ENCODE results near the gene WWP2.

Gene WWP2

DNA sequence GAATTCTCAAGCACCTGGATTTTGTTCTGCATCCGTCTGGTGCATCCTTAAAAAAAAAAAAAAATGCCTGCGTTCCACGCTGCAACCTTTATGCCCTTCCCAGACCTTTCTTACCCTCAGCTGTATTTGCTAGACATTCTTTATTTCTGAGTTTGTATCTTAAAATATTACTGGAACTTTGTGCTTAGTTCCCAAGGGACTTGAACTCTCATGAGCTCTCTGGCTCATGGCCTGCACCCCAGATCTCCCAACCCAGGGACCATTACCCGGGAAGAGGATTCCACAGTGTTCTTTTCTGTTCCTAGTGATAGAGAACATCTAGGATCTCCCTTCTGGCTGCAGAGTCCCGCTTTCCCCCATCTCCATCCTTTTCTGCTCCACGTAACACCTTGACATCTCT, 160.1 kb downstream of the WWP2 start:
- in situ Hi-C loops (cut with HindIII; ENCODE audit: low sequenced_read_pairs), result no loop called here

DNA sequence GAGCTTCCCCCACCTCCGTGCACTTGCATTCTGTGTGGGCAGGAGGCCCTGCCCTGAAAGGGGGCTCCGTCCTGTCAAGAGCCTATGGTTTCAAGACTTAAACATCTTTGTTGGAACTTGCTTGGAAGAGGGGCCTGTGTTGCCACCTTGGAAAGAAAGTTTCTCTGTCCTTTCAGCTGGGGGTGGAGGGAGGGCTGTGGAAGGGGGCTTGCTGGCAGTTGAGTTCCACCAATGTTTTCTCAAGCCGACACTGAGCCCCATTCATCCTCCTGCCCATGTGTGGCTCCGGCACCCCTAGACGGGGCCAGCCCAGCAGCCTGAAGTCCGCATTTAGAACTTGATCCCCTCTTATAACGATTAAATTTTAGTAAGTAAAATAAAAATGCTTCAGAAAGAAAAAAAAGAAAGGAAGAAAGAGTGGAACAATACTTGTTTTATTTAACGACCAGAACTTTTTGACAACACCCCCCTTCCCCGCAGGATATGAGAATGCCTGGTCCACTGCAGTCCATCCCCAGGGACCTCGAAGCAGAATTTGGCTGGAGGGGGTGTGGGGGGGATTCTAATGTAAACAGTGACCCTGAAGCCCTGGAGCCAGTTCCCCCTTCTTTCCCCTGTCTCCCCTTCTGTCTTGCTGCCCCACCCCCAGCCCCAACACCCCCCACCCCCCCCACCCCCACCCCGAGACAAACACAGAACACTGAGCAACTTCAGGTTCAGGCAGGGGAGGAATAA, 162.1 kb downstream of the WWP2 start:
- in situ Hi-C loops (cut with HindIII; ENCODE audit: low sequenced_read_pairs), result no loop called here

DNA sequence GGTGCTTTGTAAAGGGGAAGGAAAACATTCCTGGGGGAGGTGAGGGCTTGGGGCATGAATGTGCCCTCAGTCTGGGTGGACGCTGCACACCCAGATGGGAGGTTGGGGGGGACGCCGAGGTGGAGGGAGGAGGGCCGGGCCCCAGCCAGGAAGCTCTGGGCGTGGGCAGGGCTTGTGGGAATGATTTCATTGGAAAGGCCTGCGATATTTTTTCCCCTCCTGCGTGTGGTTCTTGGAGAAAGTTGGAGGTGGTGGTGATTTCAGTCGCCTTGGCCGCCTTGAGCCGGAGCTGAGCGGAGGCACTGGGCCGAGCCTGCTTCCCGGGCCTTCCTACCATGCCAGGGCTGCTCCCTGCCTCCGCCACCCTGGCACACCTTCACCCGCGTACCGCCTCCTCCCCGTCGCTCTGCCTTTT, 162.7 kb downstream of the WWP2 start:
- in situ Hi-C loops (cut with HindIII; ENCODE audit: low sequenced_read_pairs), result no loop called here

DNA sequence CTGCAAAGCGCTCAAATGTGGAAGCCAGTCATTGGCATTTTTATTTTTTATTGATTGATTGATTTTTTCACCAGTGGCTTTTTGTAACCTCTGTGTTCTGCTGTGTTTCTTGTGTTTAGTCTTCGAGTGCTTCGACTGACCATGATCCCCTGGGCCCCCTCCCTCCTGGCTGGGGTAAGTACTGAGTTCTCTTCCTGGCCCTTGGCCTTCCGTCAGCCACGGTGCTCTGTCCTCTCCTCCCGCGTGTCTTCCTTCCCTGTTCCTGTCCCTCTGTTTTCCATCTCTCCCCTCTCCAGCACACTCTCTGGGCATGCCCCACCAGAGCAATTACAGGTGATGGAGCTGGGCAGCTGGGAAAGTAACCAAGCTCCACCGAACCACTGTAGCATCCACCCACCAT, 163.2 kb downstream of the WWP2 start:
- in situ Hi-C loops (cut with HindIII; ENCODE audit: low sequenced_read_pairs), result no loop called here

- in situ Hi-C loops (cut with HindIII; ENCODE audit: low sequenced_read_pairs), result no loop called here
Observed at GRCh38 chr16:69926241-69926640, 164.1 kb downstream of the WWP2 start.

DNA sequence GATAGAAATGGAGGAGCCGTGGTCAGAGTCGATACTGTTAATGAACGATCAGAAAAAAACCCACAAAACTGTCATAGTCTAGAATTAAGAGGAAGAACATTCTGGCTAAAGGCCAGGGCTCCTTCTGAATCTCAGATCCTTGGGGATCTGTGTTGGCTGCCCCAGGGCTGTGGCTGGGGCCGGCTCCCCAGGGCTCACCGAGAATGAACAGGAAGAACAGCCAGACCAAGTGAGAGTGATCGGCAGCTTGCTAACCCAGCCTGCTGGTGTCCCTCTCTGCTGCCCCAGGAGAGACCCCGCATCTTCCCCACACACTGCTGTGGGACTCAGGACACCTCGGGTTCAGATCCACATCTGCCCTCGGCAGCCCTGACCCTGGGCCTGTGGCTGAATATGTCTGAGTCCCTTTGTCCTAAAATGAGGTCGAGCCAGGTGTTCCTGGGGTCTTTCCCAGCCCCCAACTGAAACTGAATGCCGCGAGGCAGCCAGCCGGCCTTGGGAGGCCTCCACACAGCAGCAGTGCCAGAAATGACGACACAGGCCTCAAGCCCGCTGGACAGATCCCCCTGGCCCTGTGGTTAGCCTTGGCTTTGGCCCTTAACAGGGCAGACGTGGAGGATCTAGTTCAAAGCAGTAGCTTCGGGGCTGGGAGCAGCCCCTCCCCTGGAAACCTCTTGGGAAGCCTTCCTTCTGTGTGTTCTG, 165.1 kb downstream of the WWP2 start:
- in situ Hi-C loops (cut with HindIII; ENCODE audit: low sequenced_read_pairs), result no loop called here

- in situ Hi-C loops (cut with HindIII; ENCODE audit: low sequenced_read_pairs), result no loop called here
Observed at GRCh38 chr16:69928856-69929400, 166.8 kb downstream of the WWP2 start.

DNA sequence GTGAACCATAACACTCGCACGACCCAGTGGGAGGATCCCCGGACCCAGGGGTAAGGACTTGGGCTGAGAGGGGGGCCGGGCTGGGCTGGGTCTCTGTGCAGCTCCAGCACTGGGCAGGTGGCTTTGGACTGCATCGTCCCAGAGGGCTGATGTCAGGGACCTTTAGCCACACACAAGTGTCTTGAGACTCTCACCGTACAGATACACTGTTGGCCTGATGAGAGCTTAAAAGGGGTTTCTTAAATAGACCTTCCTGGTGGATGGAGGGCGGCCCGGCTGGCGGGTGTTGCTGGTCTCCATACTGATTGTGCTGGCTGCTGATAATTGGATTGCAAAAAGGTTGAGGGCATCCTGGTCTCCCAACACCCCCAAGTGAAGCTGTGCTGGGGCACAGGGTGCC, 167.3 kb downstream of the WWP2 start:
- in situ Hi-C loops (cut with HindIII; ENCODE audit: low sequenced_read_pairs), result no loop called here

GRCh38 chr16:69930117-69930776, 168.1 kb downstream of the WWP2 start:
- in situ Hi-C loops (cut with HindIII; ENCODE audit: low sequenced_read_pairs), result no loop called here

- in situ Hi-C loops (cut with HindIII; ENCODE audit: low sequenced_read_pairs), result no loop called here
Observed at GRCh38 chr16:69931631-69932030, 169.5 kb downstream of the WWP2 start.

DNA sequence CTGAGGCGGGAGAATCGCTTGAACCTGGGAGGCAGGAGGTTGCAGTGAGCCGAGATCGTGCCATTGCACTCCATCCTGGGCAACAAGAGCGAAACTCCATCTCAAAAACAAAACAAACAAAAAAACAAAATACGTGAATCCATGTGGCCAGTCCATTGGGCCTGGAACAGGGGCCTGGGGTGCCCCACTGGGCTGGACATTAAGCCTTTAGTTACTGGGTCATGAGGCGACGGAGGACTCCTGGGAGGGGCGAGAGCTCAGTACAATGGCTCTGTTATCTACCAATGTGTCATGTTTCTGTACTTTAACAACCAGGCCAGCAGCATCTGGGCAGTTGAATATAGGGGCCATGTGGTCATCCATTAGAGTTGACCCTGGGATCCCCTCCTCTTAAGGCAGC, 170.1 kb downstream of the WWP2 start:
- in situ Hi-C loops (cut with HindIII; ENCODE audit: low sequenced_read_pairs), result no loop called here

DNA sequence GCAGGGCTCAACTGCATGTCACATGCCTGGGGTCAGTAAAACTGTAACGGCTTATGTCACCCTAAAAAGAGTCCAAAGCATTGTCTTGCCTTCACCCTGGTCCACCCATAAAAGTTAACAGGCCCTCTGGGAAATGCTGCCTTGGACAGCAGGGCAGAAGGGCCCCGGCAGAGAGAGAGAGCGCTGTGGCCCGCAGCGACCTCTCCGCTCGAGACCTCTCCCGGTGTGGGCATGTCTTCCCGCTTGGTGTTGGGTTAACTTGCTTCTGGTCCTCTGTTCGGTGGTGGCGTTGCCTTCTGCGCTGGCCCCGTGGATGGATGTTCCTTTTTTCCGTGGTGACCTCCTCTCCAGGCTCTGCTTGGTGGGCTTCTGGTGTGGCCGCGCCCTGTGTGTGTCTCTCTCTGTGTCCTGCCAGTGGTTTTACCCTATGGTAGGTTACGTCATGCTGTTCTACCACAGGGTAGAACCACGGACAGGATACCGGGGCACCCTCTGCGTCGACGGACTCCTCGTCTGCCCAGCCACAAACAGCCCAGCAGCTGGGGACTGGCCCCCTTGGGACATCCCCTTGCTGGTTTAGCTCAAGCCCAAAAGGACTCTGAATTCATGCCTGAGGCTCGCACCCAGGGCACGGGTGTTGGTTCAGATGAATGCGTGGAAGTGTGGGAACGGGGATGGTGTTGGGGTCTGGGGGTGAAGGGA, 170.7 kb downstream of the WWP2 start:
- in situ Hi-C loops (cut with HindIII; ENCODE audit: low sequenced_read_pairs), result no loop called here

GRCh38 chr16:69934044-69934443, 171.9 kb downstream of the WWP2 start:
- in situ Hi-C loops (cut with HindIII; ENCODE audit: low sequenced_read_pairs), result no loop called here

DNA sequence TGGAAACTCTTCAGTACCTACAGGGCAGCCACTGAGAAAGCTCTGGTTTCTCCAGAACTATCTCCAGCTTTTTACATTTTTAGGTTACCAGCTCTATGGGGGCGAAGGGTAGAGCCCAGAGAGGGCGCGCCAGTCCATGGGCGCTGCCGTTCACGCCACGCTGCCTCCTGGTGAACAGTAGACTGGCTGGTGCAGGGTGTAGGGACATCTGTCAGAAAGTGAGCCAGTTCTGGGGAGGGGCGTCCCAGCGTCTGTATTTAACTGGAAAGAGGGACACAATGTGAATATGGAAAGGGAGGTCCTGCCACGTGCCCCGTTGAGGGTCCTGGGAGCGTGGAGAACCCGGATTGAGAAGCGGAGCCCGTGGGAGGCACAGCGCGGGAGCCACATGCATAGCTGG, 172.6 kb downstream of the WWP2 start:
- in situ Hi-C loops (cut with HindIII; ENCODE audit: low sequenced_read_pairs), result no loop called here

DNA sequence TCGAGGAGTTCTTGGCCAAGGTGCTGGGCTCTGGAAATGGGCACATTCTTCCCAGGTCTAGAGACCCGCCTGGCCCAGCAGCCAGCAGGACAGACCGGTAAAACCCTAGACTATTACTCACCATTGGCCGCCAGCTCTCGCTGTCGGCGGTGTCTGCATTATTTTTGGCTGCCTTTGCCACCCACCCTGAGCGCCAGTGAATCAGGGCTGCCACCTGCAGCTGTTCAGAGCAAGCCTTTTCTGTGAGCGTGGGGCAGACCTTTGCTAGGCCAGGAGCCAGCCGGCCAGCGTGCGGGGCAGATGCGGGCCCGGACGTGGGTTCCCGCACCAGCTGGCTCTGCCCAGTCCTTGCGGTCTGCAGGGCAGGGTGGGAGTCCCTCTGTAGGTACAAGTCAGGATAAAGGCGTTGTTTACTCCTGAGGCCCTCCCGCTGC, 173.2 kb downstream of the WWP2 start:
- in situ Hi-C loops (cut with HindIII; ENCODE audit: low sequenced_read_pairs), result no loop called here

DNA sequence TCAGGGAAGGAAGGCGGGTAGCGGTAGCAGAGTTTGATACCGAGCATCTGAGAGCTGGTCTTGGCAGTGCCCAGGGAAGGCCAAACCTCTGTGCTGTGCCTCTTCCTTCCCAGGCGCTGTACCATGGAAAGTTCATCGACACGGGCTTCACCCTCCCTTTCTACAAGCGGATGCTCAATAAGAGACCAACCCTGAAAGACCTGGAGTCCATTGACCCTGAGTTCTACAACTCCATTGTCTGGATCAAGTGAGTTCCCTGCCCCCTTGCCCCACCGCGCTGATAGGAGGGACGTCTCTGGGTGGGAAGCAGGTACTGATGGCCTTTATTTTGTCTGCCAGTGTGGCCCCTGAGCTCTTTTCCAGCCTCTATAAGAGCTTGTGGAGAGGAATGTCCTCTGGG, 173.6 kb downstream of the WWP2 start:
- in situ Hi-C loops (cut with HindIII; ENCODE audit: low sequenced_read_pairs), result no loop called here

DNA sequence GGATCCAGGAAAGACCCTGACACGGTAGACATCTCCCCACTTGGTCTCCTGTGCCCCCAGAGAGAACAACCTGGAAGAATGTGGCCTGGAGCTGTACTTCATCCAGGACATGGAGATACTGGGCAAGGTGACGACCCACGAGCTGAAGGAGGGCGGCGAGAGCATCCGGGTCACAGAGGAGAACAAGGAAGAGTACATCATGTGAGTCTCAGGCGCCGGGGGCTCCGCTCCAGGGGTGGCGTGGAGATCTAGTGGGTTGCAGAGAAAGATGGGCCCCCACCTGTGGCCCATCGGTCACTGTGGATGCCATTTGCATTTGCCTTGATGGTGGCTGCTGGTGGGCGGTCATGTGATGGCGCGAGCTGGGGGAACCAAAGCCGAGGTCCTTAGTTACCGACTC, 174.1 kb downstream of the WWP2 start:
- in situ Hi-C loops (cut with HindIII; ENCODE audit: low sequenced_read_pairs), result no loop called here

- in situ Hi-C loops (cut with HindIII; ENCODE audit: low sequenced_read_pairs), result no loop called here
Observed at GRCh38 chr16:69936751-69937211, 174.6 kb downstream of the WWP2 start.

DNA sequence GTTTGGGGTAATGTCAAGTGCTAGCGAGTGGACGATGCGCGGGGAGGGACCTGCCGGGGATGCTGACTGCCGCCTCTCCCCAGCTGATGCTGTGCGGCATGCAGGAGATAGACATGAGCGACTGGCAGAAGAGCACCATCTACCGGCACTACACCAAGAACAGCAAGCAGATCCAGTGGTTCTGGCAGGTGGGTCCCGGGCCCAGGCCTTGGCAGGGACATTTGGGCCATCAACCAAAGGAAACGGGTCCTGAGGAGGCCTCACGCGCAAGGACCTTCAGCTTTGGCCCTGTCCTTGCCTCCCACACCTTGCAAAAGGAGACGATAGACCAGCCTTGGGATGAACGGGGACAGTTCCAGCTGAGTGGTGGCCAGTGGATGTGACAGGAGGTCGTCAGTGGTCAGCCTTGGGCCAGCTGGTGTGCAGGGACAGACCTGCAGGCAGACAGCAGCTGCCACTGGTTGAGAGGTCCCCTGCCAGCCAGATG, 175.4 kb downstream of the WWP2 start:
- in situ Hi-C loops (cut with HindIII; ENCODE audit: low sequenced_read_pairs), result no loop called here

DNA sequence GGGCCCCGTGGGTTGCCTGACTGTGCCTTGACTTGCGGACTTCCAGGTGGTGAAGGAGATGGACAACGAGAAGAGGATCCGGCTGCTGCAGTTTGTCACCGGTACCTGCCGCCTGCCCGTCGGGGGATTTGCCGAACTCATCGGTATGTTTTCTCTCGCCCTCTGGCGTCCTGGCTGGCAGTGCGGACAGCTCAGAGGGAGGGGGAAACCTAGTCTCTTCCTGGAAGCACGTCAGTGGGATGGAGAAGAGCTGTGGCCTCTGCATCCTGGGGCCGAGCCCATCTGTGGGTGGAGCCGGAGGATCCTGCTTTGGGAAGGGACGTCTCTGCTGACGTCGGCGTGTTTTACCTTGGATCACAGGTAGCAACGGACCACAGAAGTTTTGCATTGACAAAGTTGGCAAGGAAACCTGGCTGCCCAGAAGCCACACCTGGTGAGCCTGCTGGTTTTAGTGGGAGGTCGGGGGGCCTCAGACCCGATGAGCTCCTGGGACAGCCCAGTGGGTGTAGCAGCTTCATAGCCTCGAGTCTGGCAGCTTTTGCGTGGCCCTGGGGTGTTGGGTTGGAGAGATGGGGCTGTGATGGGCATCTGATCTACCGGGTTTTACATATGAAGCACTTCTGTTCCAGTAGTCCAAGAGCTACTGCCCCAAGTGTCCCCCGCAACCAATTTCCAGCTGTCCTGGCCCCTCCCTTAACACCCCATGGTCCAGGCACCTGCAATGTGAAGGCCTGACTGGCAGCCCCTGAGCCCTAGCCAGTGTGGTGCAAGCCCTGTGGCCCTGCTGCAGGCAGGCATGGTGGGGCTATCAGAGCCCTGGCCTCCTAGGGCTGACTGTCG, 177.1 kb downstream of the WWP2 start:
- in situ Hi-C loops (cut with HindIII; ENCODE audit: low sequenced_read_pairs), result no loop called here

Measured in endothelial cell of hepatic sinusoid (primary cell).